ENCODE results near the gene PPP2R2D.

The PPP2R2D gene

DNA sequence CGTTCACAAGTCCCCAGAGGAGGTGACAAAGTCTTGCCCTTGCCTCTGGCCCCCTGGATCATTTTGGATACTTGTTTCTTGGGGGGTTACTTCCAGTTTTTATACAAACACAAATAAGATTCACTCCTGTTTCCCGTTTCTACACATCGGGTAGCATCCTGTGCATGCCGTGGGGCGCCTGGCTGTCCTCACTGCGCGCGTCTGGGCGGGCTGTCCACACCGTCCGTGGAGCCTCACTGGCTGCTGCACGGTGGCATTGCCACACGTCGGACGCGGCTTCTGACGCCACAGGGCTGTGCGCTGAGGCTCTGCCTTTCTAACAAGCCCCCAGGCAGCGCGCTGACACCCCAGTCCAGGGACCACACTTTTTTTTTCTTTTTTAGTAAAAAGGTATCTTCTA, 62.5 kb downstream of the PPP2R2D start:
- TF ChIP-seq, protein P1, sequence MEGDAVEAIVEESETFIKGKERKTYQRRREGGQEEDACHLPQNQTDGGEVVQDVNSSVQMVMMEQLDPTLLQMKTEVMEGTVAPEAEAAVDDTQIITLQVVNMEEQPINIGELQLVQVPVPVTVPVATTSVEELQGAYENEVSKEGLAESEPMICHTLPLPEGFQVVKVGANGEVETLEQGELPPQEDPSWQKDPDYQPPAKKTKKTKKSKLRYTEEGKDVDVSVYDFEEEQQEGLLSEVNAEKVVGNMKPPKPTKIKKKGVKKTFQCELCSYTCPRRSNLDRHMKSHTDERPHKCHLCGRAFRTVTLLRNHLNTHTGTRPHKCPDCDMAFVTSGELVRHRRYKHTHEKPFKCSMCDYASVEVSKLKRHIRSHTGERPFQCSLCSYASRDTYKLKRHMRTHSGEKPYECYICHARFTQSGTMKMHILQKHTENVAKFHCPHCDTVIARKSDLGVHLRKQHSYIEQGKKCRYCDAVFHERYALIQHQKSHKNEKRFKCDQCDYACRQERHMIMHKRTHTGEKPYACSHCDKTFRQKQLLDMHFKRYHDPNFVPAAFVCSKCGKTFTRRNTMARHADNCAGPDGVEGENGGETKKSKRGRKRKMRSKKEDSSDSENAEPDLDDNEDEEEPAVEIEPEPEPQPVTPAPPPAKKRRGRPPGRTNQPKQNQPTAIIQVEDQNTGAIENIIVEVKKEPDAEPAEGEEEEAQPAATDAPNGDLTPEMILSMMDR (conservative IDR thresholded peaks at IDR 0.05), result no peak
- H3K27ac ChIP-seq, result peak overlapping the region; percentile 91

DNA sequence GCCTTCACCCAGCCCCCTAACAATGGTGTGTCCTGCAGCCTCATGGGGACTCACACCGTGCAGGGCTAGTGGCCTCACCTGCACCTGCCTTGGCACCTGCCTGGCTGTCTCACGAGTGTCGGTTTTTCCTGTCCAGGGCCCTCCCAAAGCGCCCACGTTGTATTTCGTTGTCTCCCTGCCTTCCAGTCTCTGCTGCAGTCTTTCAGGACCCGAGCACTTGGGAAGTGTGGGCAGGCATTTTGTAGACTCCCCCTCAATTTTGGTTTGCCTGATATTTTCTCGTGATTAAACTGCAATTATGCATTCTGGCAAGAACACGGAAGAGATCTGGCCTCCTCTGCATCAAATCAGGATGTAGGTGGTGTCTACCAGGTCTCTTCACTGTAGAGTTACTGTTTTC, 63.0 kb downstream of the PPP2R2D start:
- H3K27ac ChIP-seq, result peak overlapping the region; percentile 91; the same call in 1 of the 2 replicates
- TF ChIP-seq, protein P1 (conservative IDR thresholded peaks at IDR 0.05), result no peak

DNA sequence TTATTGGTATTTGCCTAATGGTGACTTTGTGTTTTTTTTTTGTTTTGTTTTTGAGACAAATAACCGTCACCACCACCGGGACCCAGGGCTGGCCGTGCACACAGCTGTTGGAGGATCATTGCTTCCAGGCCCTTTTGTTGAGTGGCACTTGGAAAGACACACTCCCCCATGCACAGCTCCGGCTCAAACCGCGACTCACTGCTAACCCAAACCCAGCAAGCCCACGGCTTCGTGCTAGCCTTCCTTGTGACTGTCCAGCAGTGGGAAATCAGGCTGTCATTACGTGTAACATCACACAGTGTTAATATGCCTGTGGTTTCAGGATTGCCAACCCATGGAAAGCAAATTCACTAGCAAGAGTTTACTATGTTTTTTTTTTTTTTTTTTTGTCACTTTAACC, 63.5 kb downstream of the PPP2R2D start:
- no peak overlapping the region for H3K27ac ChIP-seq
- TF ChIP-seq, protein P1 (conservative IDR thresholded peaks at IDR 0.05), result no peak

DNA sequence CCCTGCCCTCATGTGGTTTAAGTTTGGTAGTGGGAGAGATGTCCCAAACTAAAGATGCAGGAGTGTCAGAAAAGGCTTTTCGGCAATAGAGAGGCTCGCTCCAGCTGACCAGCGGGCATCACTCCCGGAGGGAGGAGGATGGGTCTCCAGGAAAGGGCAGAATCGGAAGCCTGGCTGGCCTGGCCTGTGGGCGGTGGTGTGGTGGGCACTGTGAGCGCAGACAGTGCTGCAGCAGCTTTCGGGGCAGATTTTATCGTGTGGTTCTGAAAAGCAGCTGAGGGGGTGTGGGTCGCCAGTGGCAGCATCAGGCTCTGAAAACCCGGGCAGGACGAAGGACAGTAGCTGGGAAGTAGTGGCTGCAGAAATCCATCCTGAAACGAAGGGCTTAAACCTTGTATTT, 68.1 kb downstream of the PPP2R2D start:
- TF ChIP-seq, protein P1 (conservative IDR thresholded peaks at IDR 0.05), result no peak
- H3K27ac ChIP-seq, result peak overlapping the region; percentile 34; the same call in 1 of the 2 replicates

DNA sequence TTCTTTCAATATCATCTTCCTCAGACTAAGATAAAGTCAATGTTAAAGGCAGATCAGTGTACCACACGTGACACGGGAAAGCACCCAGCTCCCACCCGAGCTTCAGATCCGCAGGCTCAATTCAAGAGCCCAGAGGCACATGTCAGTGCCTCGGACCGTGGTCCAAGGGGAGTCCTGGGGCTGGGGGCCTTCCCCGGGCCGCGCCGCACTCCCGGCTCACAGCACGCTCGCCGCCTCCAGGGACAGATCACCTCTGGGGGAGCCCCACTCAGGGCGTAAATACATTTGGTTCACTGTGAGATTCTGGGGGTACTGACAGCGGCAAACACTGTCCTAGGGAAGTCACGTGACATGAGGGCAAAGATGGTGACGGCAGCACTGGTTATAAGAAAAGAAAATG, 70.1 kb downstream of the PPP2R2D start:
- H3K27ac ChIP-seq, result no peak overlapping the region
- TF ChIP-seq, protein P1 (conservative IDR thresholded peaks at IDR 0.05), result no peak

DNA sequence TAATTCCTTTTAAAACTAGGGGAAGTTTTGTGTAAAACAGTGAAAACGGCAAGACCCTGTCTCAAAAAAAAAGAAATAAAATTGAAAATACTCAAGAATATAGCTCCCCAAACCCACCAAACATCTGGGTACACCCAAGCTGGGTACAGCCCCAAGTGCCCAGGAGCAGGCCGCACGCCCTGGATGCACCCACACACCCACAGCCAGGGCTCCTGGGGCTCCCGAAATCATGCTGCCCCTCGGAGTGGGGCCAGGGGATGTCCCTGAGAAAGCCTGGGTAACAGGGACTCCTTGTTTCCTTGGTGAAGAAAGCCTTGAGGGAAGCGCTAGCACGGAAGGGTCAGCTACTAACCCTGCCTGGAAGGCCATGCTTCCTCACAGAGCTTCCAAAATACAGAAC, 70.8 kb downstream of the PPP2R2D start:
- H3K27ac ChIP-seq, result peak overlapping the region; percentile 70
- TF ChIP-seq, protein P1 (conservative IDR thresholded peaks at IDR 0.05), result no peak

DNA sequence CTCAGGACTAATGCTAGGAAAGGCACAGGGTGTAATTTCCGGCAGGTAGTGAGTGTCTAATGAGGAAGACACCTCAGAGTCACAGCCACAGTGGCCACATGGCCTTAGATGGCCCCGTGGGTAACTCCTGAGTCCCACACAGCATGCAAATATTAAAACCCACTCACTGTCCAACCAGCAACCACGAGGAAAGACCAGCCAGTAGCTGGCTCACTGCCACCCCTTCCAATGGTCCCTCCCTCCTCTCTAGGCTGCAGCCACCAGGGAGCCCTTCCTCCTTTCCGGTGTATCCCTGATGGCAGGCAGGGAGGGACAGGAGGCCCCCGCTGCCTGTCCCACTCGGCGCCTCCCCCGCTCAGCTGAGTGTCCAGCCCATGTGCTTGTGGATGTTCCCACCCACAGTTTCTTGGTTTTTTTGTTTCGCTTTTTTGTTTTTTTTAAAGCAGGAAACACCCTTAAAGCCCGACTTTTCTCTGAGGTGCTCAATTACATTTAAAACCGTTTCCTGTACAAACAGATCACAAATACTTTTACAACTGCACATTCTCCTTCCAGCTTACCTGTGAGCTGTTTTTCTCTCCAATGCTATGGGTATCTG, 71.8 kb downstream of the PPP2R2D start:
- TF ChIP-seq, protein P1 (conservative IDR thresholded peaks at IDR 0.05), result no peak
- H3K27ac ChIP-seq, result peak overlapping the region; percentile 70

Measured in VCaP (cell line).